Gastrocnemius medialis (tissue), 4 donors: ENCODE measurements around the gene ENGASE.

Source experiments
- CTCF ChIP-seq, 5 experiments: fragments of 450-650 bp in 3 of 5; fragments of 200-600 bp in 2 of 5; sonication (generic) in 2 of 5; IDR thresholded peaks in 4 of 5; conservative IDR thresholded peaks in 1 of 5; 1 replicate in 4 of 5; 2 replicates in 1 of 5; pipeline ENCODE4 v1.5.1; 2016 to 2019; ENCODE audit warnings: antibody characterized with exemption in 5 of 5, mild to moderate bottlenecking in 3 of 5, moderate library complexity in 3 of 5
- POLR2A ChIP-seq, 2 donors: fragments of 450-650 bp; IDR thresholded peaks; one replicate each; pipeline ENCODE4 v1.6.1; 2017; ENCODE audit warnings: antibody characterized with exemption in 2 of 2, mild to moderate bottlenecking in 2 of 2, moderate library complexity in 2 of 2

GRCh38 chr17:79057737-79058385, 16.8 kb upstream of the ENGASE start:
- TF ChIP-seq CTCF (IDR thresholded peaks at IDR 0.05 in 4 of 5, conservative IDR thresholded peaks at IDR 0.05 in 1 of 5) = no peak
- no peak for TF ChIP-seq POLR2A (IDR thresholded peaks at IDR 0.05)
